Ovary (tissue), 3 donors: ENCODE measurements around the gene PERCC1.

Experiments used
- CTCF ChIP-seq, 3 donors: fragments of 450-650 bp in 2 of 3; fragments of 200-600 bp in 1 of 3; IDR thresholded peaks; one replicate each; pipeline versions ENCODE4 v1.5.1 to v1.8.0; 2016 to 2022; ENCODE audit warnings: antibody characterized with exemption in 3 of 3, mild to moderate bottlenecking in 1 of 3
- POLR2A ChIP-seq: fragments of 450-650 bp; IDR thresholded peaks from one replicate; pipeline ENCODE4 v1.6.1; 2017; ENCODE audit warnings: antibody characterized with exemption, mild to moderate bottlenecking, moderate library complexity
- donor health status: DM: no; HTN: no; CAD: no.

GRCh38 chr16:1441391-1441829, 10.5 kb downstream of the PERCC1 start:
- TF ChIP-seq CTCF (IDR thresholded peaks at IDR 0.05) (no peak), POLR2A (no peak)
